GM21825 (cell line): Measurements from ENCODE around the gene CCDC17.
"Not testable (repeated sequence)": the region's sequence is repeated elsewhere in the genome, so short reads cannot be mapped to it uniquely, and the experiment has no call there.

Source experiments
- ATAC-seq: cut with Tn5 transposase; IDR thresholded peaks from one replicate; pipeline ENCODE4 v1.9.1; 2021; ENCODE audit warnings: mild to moderate bottlenecking, moderate library complexity; ENCODE audit not compliant: unreplicated experiment

CCDC17 gene

GRCh38 chr1:45622524-45623394 is 1.1 kb downstream of the CCDC17 start:
- no peak for ATAC-seq

- no peak for ATAC-seq
These were observed 1.8 kb downstream of the CCDC17 start for GRCh38 chr1:45621895-45622523.

GRCh38 chr1:45621501-45621836 is 2.4 kb downstream of the CCDC17 start:
- no peak for ATAC-seq

GRCh38 chr1:45620588-45621500 is 3.0 kb downstream of the CCDC17 start:
- ATAC-seq: no peak

- ATAC-seq: no peak
These were observed 4.5 kb downstream of the CCDC17 start for GRCh38 chr1:45619149-45619921.

- ATAC-seq: no peak
These were observed 6.2 kb downstream of the CCDC17 start for GRCh38 chr1:45617618-45618017.

- ATAC-seq: no peak
These were observed 8.0 kb downstream of the CCDC17 start for GRCh38 chr1:45615885-45616284.

GRCh38 chr1:45612941-45613579 is 10.8 kb downstream of the CCDC17 start:
- ATAC-seq: no peak

GRCh38 chr1:45610589-45611226 is 13.1 kb downstream of the CCDC17 start:
- ATAC-seq: no peak

GRCh38 chr1:45608175-45609156 is 15.4 kb downstream of the CCDC17 start:
- ATAC-seq: no peak

- ATAC-seq: no peak
These were observed 16.3 kb downstream of the CCDC17 start for GRCh38 chr1:45607404-45608074.

GRCh38 chr1:45604239-45604638 is 19.6 kb downstream of the CCDC17 start:
- no peak for ATAC-seq

- ATAC-seq: not testable (repeated sequence)
These were observed 27.1 kb downstream of the CCDC17 start for GRCh38 chr1:45596765-45597164.

GRCh38 chr1:45594412-45594811 is 29.4 kb downstream of the CCDC17 start:
- no peak for ATAC-seq

- ATAC-seq: no peak
These were observed 34.0 kb downstream of the CCDC17 start for GRCh38 chr1:45589861-45590260.

- ATAC-seq: no peak
These were observed 37.1 kb downstream of the CCDC17 start for GRCh38 chr1:45586769-45587168.

GRCh38 chr1:45585496-45586075 is 38.3 kb downstream of the CCDC17 start:
- no peak for ATAC-seq

GRCh38 chr1:45585110-45585426 is 38.8 kb downstream of the CCDC17 start:
- ATAC-seq: no peak
